Suprapubic skin (tissue), 4 donors: ENCODE data around the gene TBATA. TPM values are rescaled to one million over a fixed set of nuclear protein-coding genes. Genes with fewer than 3 reads are reported as not detected.

Source experiments
- DNase-seq, 2 donors: peaks; one replicate each; pipeline ENCODE4 v3.0.0-alpha.2; 2019; ENCODE audit warnings: low spot score in 2 of 2
- H3K27ac ChIP-seq: fragments of 200-600 bp; sonication (generic); one replicate; pipeline ENCODE4 v1.5.1; 2019
- H3K27me3 ChIP-seq: fragments of 200-600 bp; sonication (generic); one replicate; pipeline ENCODE4 v1.5.1; 2019
- H3K36me3 ChIP-seq: fragments of 200-600 bp; sonication (generic); one replicate; pipeline ENCODE4 v1.5.1; 2019
- H3K4me1 ChIP-seq: fragments of 200-600 bp; sonication (generic); one replicate; pipeline ENCODE4 v1.5.1; 2019
- H3K4me3 ChIP-seq: fragments of 200-600 bp; sonication (generic); one replicate; pipeline ENCODE4 v1.5.1; 2019; ENCODE audit warnings: mild to moderate bottlenecking
- H3K9me3 ChIP-seq: fragments of 200-600 bp; sonication (generic); one replicate; pipeline ENCODE4 v1.5.1; 2019
- EP300 ChIP-seq: sonication (generic); formaldehyde crosslinking; IDR thresholded peaks from one replicate; pipeline ENCODE4 v1.6.1; 2017; ENCODE audit warnings: antibody characterized with exemption
- POLR2A ChIP-seq, 2 donors: fragments of 450-650 bp; IDR thresholded peaks; one replicate each; pipeline ENCODE4 v1.6.1; 2017; ENCODE audit warnings: antibody characterized with exemption in 2 of 2, mild to moderate bottlenecking in 2 of 2, moderate library complexity in 2 of 2
- POLR2AphosphoS5 ChIP-seq, 3 donors: sonication (generic); formaldehyde crosslinking; IDR thresholded peaks; one replicate each; pipeline ENCODE4 v1.6.1; 2017; ENCODE audit warnings: antibody characterized with exemption in 3 of 3
- WGBS: methylation state at CpG from one replicate; pipeline ENCODE4 v1.1.5; 2018; 5-methylcytosine and 5-hydroxymethylcytosine counted together
- total RNA-seq, 4 donors: library from RNA; depleted of rRNA; stranded (reverse); fragments of >200 nt; gene quantifications; one replicate each; pipeline ENCODE4 v1.1.0, GENCODE V29; 2016
- TF ChIP-seq, protein P1 (sequence below), 2 donors: fragments of 200-600 bp in 1 of 2; fragments of 450-650 bp in 1 of 2; sonication (generic) in 1 of 2; IDR thresholded peaks; one replicate each; pipeline ENCODE4 v1.5.1; 2016 to 2019; ENCODE audit warnings: antibody characterized with exemption in 2 of 2, mild to moderate bottlenecking in 1 of 2, moderate library complexity in 1 of 2

Gene TBATA
- total RNA-seq, 4 donors from 2014 or later: 0.68 TPM; not detected in 3

DNA sequence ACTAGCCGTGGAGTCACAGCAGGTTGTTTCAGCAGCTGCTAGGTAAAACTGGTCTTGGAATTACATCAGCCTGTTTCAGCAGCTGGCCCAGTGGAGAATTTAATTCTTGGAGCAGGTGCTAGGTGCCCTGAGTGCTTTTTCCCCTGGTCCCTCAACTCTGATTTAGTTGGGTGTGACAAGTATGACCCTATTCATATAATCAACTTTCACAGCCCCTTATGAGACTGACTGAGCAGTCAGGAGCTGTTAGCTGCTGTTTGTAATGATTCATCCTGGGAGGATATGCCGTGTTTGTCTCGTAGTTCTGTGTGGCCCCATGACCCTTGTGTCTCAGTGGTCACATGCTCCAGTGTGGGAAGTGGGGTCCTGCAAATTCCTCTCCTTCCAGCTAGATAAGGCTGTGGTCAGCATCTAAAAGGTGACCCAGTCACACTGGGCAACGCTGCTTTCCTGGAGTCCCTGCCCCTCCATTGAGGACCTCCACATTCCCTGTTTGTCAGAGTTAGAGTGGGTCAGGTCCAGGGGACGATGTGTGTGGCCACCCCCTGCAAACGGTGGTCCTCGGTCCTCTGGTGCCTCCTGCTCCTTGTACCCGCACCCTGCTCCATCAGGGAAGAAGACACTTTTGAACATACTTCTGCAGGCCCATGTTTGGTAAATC lies 28.3 kb downstream of the TBATA start:
- Histone ChIP-seq H3K4me1 (peaks cover 3% of the 10 kb centered on the region), H3K4me3 (no peak overlapping the region), H3K9me3 (no peaks in the 10 kb centered on the region), H3K27me3 (peaks cover 8% of the 10 kb centered on the region), H3K36me3 (no peaks in the 10 kb centered on the region), H3K27ac (no peak overlapping the region)
- WGBS: 85% methylated on average over 6 of the region's 8 CpGs
- DNase-seq: no peak
- TF ChIP-seq POLR2AphosphoS5 (IDR thresholded peaks at IDR 0.05) (no peak), EP300 (no peak), POLR2A (IDR thresholded peaks at IDR 0.05) (no peak)
- TF ChIP-seq, protein P1, sequence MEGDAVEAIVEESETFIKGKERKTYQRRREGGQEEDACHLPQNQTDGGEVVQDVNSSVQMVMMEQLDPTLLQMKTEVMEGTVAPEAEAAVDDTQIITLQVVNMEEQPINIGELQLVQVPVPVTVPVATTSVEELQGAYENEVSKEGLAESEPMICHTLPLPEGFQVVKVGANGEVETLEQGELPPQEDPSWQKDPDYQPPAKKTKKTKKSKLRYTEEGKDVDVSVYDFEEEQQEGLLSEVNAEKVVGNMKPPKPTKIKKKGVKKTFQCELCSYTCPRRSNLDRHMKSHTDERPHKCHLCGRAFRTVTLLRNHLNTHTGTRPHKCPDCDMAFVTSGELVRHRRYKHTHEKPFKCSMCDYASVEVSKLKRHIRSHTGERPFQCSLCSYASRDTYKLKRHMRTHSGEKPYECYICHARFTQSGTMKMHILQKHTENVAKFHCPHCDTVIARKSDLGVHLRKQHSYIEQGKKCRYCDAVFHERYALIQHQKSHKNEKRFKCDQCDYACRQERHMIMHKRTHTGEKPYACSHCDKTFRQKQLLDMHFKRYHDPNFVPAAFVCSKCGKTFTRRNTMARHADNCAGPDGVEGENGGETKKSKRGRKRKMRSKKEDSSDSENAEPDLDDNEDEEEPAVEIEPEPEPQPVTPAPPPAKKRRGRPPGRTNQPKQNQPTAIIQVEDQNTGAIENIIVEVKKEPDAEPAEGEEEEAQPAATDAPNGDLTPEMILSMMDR (IDR thresholded peaks at IDR 0.05): no peak

DNA sequence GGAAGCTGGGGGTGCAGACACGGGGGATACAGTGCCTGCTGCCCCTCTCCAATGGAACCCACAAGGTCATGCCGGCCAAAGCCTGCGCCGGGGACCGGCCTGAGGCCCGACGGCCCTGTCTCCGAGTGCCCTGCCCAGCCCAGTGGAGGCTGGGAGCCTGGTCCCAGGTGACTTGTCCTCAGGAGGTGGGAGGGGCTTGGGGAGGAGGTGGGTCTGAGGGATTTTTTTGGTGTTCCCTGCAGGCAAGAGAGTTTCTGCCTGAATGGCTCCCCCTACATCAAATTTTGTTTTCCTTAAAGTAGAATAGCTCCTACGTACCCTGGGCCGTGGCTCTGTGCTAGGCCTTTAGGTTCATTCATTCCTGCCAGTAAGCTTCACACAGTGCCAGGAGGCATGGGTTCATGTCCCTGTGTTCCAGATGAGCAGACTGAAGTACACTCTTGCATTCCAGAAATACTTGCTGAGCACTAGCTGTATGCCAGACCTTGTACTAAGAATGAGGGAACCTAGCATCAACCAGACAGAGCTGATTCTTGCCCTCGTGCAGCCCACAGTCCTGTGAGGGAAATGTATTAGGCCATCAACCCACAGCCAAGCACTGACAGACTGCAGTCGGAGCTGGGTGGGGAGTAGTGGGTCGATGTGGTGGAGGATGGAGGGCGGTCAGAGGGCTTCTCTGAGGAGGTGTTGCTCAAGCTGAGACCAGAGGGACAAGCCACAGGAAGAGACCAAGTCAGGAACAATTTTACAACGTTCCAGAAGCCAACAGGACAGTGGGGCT lies 31.1 kb downstream of the TBATA start:
- TF ChIP-seq POLR2A (IDR thresholded peaks at IDR 0.05): no peak
- TF ChIP-seq EP300: no peak
- TF ChIP-seq, protein P1 (IDR thresholded peaks at IDR 0.05): no peak
- TF ChIP-seq POLR2AphosphoS5 (IDR thresholded peaks at IDR 0.05): no peak
- no peak for DNase-seq
- Histone ChIP-seq H3K4me1 (no peaks in the 10 kb centered on the region), H3K4me3 (no peak overlapping the region), H3K9me3 (no peaks in the 10 kb centered on the region), H3K36me3 (no peaks in the 10 kb centered on the region), H3K27ac (no peak overlapping the region), H3K27me3 (no peaks in the 10 kb centered on the region)
- WGBS: 84% methylated on average over 15 of the region's 15 CpGs

DNA sequence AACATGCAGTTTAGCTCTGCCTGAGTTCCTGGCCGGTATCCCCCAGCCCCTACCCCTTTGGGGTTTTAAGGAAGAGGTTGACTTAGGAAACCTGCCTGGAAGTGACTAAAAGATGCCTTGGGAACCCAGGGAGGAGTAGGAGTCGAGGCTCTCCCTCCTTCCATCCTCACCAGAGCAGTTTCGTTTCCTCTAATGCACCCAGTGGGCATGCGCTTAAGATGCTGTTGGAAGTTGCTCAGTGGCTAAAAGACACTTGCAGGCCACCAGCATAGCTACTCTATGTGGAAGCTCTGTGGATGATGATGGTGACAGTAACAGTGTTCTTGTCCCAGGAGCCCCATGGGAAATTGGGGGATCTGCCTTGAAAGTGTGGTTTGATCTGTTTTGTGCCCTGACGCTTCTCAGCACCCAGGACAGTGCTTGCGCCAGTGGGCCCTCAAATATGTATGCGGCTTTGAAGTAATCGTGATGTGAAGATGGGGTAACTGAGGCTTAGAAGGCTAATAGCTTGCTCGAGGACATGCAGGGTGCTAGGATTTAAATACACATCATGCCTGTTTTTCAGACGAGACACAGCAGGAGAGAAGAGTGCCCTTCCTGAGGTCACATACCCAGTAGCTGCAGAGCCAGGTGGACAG lies 32.0 kb downstream of the TBATA start:
- DNase-seq: no peak
- Histone ChIP-seq H3K27ac (no peak overlapping the region), H3K4me1 (no peaks in the 10 kb centered on the region), H3K4me3 (no peak overlapping the region), H3K9me3 (no peaks in the 10 kb centered on the region), H3K36me3 (no peaks in the 10 kb centered on the region), H3K27me3 (no peaks in the 10 kb centered on the region)
- WGBS: 92% methylated on average over 10 of the region's 10 CpGs
- TF ChIP-seq EP300: no peak
- TF ChIP-seq POLR2AphosphoS5 (IDR thresholded peaks at IDR 0.05): no peak
- TF ChIP-seq, protein P1 (IDR thresholded peaks at IDR 0.05): no peak
- no peak for TF ChIP-seq POLR2A (IDR thresholded peaks at IDR 0.05)

DNA sequence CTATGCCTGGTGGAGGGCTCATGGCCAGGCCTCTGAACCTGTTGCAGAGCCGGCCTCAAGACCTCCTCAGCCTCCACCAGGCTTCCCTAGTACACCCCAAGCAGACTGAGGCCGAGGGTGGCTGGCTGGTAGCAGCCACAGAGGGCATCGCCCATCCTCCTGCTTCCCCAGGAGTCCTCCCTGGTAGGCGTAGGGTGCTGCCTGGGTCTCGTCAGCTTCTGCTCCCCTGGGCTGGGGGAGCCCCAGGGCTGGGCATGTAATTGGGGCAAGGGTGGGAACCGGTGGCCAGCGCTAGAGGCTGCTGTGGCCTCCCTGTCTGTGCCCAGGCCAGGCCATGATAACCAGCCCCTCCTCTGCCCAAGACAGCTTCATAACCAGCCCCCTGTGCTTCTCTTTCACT lies 32.6 kb downstream of the TBATA start:
- TF ChIP-seq, protein P1 (IDR thresholded peaks at IDR 0.05): no peak
- TF ChIP-seq POLR2A (IDR thresholded peaks at IDR 0.05) (no peak), POLR2AphosphoS5 (IDR thresholded peaks at IDR 0.05) (no peak), EP300 (no peak)
- DNase-seq: no peak
- no peaks in the 10 kb centered on the region for H3K27me3 ChIP-seq
- no peaks in the 10 kb centered on the region for H3K4me1 ChIP-seq
- no peaks in the 10 kb centered on the region for H3K9me3 ChIP-seq
- no peak overlapping the region for H3K27ac ChIP-seq
- WGBS: 78% methylated on average over 5 of the region's 7 CpGs
- no peaks in the 10 kb centered on the region for H3K36me3 ChIP-seq
- H3K4me3 ChIP-seq: no peak overlapping the region

DNA sequence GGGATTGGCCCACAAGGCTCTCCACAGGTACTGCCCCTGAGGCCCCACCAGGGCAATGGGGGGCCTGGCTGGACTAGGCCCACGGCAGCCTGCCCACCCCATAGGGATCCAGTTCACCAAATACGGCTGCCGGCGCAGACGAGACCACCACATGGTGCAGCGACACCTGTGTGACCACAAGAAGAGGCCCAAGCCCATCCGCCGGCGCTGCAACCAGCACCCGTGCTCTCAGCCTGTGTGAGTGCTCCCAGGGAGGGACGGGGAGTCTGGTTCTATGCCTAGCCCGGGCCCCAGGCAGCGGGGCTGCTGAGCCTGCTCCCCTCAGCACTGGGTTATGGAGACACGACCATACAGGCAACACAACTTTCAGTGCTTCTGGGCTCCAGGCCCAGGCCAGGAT lies 33.2 kb downstream of the TBATA start:
- H3K9me3 ChIP-seq: no peaks in the 10 kb centered on the region
- H3K27ac ChIP-seq: no peak overlapping the region
- no peaks in the 10 kb centered on the region for H3K4me1 ChIP-seq
- no peaks in the 10 kb centered on the region for H3K36me3 ChIP-seq
- no peak for DNase-seq
- TF ChIP-seq POLR2A (IDR thresholded peaks at IDR 0.05) (no peak), POLR2AphosphoS5 (IDR thresholded peaks at IDR 0.05) (no peak), EP300 (no peak)
- TF ChIP-seq, protein P1 (IDR thresholded peaks at IDR 0.05): no peak
- WGBS: 100% methylated on average over 3 of the region's 14 CpGs
- H3K27me3 ChIP-seq: no peaks in the 10 kb centered on the region
- no peak overlapping the region for H3K4me3 ChIP-seq
